ENCODE data around the gene DALRD3.

- TF ChIP-seq POLR2A (IDR thresholded peaks at IDR 0.05) (no peak), CTCF (IDR thresholded peaks at IDR 0.05) (no peak)
Measured at GRCh38 chr3:49025005-49025792, 6.8 kb upstream of the DALRD3 start.

Data from stomach (tissue), 4 donors.